ENCODE measurements around the gene XYLT1.

Gene XYLT1

GRCh38 chr16:17302620-17303019 is 168.1 kb downstream of the XYLT1 start:
- no peak for DNase-seq

- no peak for DNase-seq
These were observed 168.5 kb downstream of the XYLT1 start for GRCh38 chr16:17302214-17302613.

GRCh38 chr16:17301593-17302135 is 169.1 kb downstream of the XYLT1 start:
- DNase-seq: no peak

GRCh38 chr16:17301184-17301583 is 169.6 kb downstream of the XYLT1 start:
- DNase-seq: no peak

GRCh38 chr16:17299790-17300189 is 171.0 kb downstream of the XYLT1 start:
- no peak for DNase-seq

GRCh38 chr16:17298238-17298637 is 172.5 kb downstream of the XYLT1 start:
- no peak for DNase-seq

- DNase-seq: no peak
These were observed 174.3 kb downstream of the XYLT1 start for GRCh38 chr16:17296431-17296830.

- DNase-seq: no peak
These were observed 174.8 kb downstream of the XYLT1 start for GRCh38 chr16:17295948-17296347.

GRCh38 chr16:17294856-17295255 is 175.9 kb downstream of the XYLT1 start:
- DNase-seq: no peak

- no peak for DNase-seq
These were observed 176.8 kb downstream of the XYLT1 start for GRCh38 chr16:17293813-17294558.

- DNase-seq: no peak
These were observed 179.5 kb downstream of the XYLT1 start for GRCh38 chr16:17291289-17291688.

GRCh38 chr16:17289674-17290635 is 180.8 kb downstream of the XYLT1 start:
- DNase-seq: no peak

GRCh38 chr16:17289050-17289449 is 181.7 kb downstream of the XYLT1 start:
- no peak for DNase-seq

- DNase-seq: no peak
These were observed 183.5 kb downstream of the XYLT1 start for GRCh38 chr16:17287166-17287800.

GRCh38 chr16:17286443-17286842 is 184.3 kb downstream of the XYLT1 start:
- DNase-seq: no peak

GRCh38 chr16:17283016-17283415 is 187.7 kb downstream of the XYLT1 start:
- DNase-seq: no peak

- DNase-seq: no peak
These were observed 188.5 kb downstream of the XYLT1 start for GRCh38 chr16:17282247-17282646.

- no peak for DNase-seq
These were observed 189.7 kb downstream of the XYLT1 start for GRCh38 chr16:17281052-17281451.

- no peak for DNase-seq
These were observed 191.8 kb downstream of the XYLT1 start for GRCh38 chr16:17278988-17279387.

GRCh38 chr16:17277981-17278381 is 192.8 kb downstream of the XYLT1 start:
- DNase-seq: no peak

GRCh38 chr16:17276610-17277009 is 194.2 kb downstream of the XYLT1 start:
- no peak for DNase-seq

- no peak for DNase-seq
These were observed 194.7 kb downstream of the XYLT1 start for GRCh38 chr16:17276010-17276530.
